Activated T-helper 17 cell treated with anti-CD3 and anti-CD28 coated beads, Interleukin-2, amount 50 U/mL, for 72 hours (primary cell): Measurements from ENCODE around the gene CREBBP. TPM values are rescaled to one million over a fixed set of nuclear protein-coding genes. Genes with fewer than 3 reads are reported as not detected.
A peak's percentile ranks its signal among the peaks of the same experiment; 100 is the strongest.

Experiments
- ATAC-seq: fragments of 150-1000 bp; cut with Tn5 transposase; replicated peaks from 2 replicates; pipeline ENCODE4 v1.10.0; 2021; ENCODE audit warnings: mild to moderate bottlenecking, moderate library complexity
- H3K27ac Mint-ChIP-seq: one replicate; pipeline ENCODE4 v1.8.0; 2022; ENCODE audit warnings: mixed read lengths
- H3K27me3 Mint-ChIP-seq: one replicate; pipeline ENCODE4 v1.8.0; 2022; ENCODE audit warnings: mixed read lengths
- H3K36me3 Mint-ChIP-seq: one replicate; pipeline ENCODE4 v1.8.0; 2022; ENCODE audit warnings: low read depth, mild to moderate bottlenecking, mixed read lengths
- H3K4me1 Mint-ChIP-seq: one replicate; pipeline ENCODE4 v1.8.0; 2022; ENCODE audit warnings: mixed read lengths
- H3K4me3 Mint-ChIP-seq: one replicate; pipeline ENCODE4 v1.8.0; 2022; ENCODE audit warnings: mild to moderate bottlenecking, mixed read lengths
- H3K9me3 Mint-ChIP-seq: one replicate; pipeline ENCODE4 v1.8.0; 2022; ENCODE audit warnings: mixed read lengths
- total RNA-seq, 2 donors: library from RNA; stranded (reverse); gene quantifications; one replicate each; pipeline ENCODE4 v1.2.3, GENCODE V29; 2022

The CREBBP gene
- total RNA-seq, 2 donors from 2014 or later: 55.7 to 58.2 TPM

GRCh38 chr16:3752984-3753383, 127.5 kb downstream of the CREBBP start:
- Mint-ChIP-seq H3K36me3 (peaks cover 94% of the 10 kb centered on the region), H3K9me3 (no peaks in the 10 kb centered on the region), H3K4me1 (peaks cover 21% of the 10 kb centered on the region), H3K27me3 (no peaks in the 10 kb centered on the region), H3K4me3 (no peak overlapping the region), H3K27ac (peak overlapping the region; percentile 43)
- no peak for ATAC-seq

- Mint-ChIP-seq H3K36me3 (peaks cover 94% of the 10 kb centered on the region), H3K27me3 (no peaks in the 10 kb centered on the region), H3K4me3 (no peak overlapping the region), H3K27ac (peak overlapping the region; percentile 58), H3K9me3 (no peaks in the 10 kb centered on the region), H3K4me1 (peaks cover 21% of the 10 kb centered on the region)
- no peak for ATAC-seq
Measured at GRCh38 chr16:3751878-3752277, 128.6 kb downstream of the CREBBP start.

GRCh38 chr16:3748307-3748706, 132.2 kb downstream of the CREBBP start:
- Mint-ChIP-seq H3K27me3 (no peaks in the 10 kb centered on the region), H3K27ac (no peak overlapping the region), H3K4me3 (no peak overlapping the region), H3K4me1 (peaks cover 21% of the 10 kb centered on the region), H3K9me3 (no peaks in the 10 kb centered on the region), H3K36me3 (peaks cover 94% of the 10 kb centered on the region)
- no peak for ATAC-seq

- peaks cover 99% of the 10 kb centered on the region for H3K36me3 Mint-ChIP-seq
Measured at GRCh38 chr16:3745751-3746355, 134.7 kb downstream of the CREBBP start.

GRCh38 chr16:3744018-3744417, 136.5 kb downstream of the CREBBP start:
- no peak overlapping the region for H3K27ac Mint-ChIP-seq
- no peak for ATAC-seq
- no peaks in the 10 kb centered on the region for H3K4me1 Mint-ChIP-seq
- H3K36me3 Mint-ChIP-seq: peaks cover 99% of the 10 kb centered on the region
- no peak overlapping the region for H3K4me3 Mint-ChIP-seq
- H3K9me3 Mint-ChIP-seq: no peaks in the 10 kb centered on the region
- no peaks in the 10 kb centered on the region for H3K27me3 Mint-ChIP-seq

More at GRCh38 chr16:3745751-3746355, 134.7 kb downstream of the CREBBP start:
- H3K4me1 Mint-ChIP-seq: peaks cover 9% of the 10 kb centered on the region
- H3K9me3 Mint-ChIP-seq: no peaks in the 10 kb centered on the region
- H3K27ac Mint-ChIP-seq: no peak overlapping the region
- no peaks in the 10 kb centered on the region for H3K27me3 Mint-ChIP-seq
- ATAC-seq: no peak
- H3K4me3 Mint-ChIP-seq: no peak overlapping the region

GRCh38 chr16:3740934-3741333, 139.6 kb downstream of the CREBBP start:
- Mint-ChIP-seq H3K4me1 (no peaks in the 10 kb centered on the region), H3K4me3 (no peak overlapping the region), H3K9me3 (no peaks in the 10 kb centered on the region), H3K36me3 (peaks cover 99% of the 10 kb centered on the region), H3K27ac (no peak overlapping the region), H3K27me3 (no peaks in the 10 kb centered on the region)
- no peak for ATAC-seq

- no peak for ATAC-seq
- Mint-ChIP-seq H3K36me3 (peaks cover 99% of the 10 kb centered on the region), H3K4me3 (no peak overlapping the region), H3K27me3 (no peaks in the 10 kb centered on the region), H3K9me3 (no peaks in the 10 kb centered on the region), H3K4me1 (no peaks in the 10 kb centered on the region), H3K27ac (no peak overlapping the region)
Measured at GRCh38 chr16:3740186-3740585, 140.3 kb downstream of the CREBBP start.

- Mint-ChIP-seq H3K36me3 (peaks cover 99% of the 10 kb centered on the region), H3K27me3 (no peaks in the 10 kb centered on the region), H3K4me1 (no peaks in the 10 kb centered on the region), H3K9me3 (no peaks in the 10 kb centered on the region), H3K27ac (peak overlapping the region; percentile 61), H3K4me3 (no peak overlapping the region)
- no peak for ATAC-seq
Measured at GRCh38 chr16:3739636-3740035, 140.9 kb downstream of the CREBBP start.

- peaks cover 97% of the 10 kb centered on the region for H3K36me3 Mint-ChIP-seq
- no peaks in the 10 kb centered on the region for H3K27me3 Mint-ChIP-seq
- H3K27ac Mint-ChIP-seq: peak overlapping the region; percentile 62
- H3K4me3 Mint-ChIP-seq: no peak overlapping the region
- H3K4me1 Mint-ChIP-seq: no peaks in the 10 kb centered on the region
- H3K9me3 Mint-ChIP-seq: no peaks in the 10 kb centered on the region
- no peak for ATAC-seq
Measured at GRCh38 chr16:3738541-3738940, 142.0 kb downstream of the CREBBP start.

GRCh38 chr16:3738128-3738527, 142.4 kb downstream of the CREBBP start:
- ATAC-seq: no peak
- Mint-ChIP-seq H3K4me1 (no peaks in the 10 kb centered on the region), H3K9me3 (no peaks in the 10 kb centered on the region), H3K27ac (peak overlapping the region; percentile 62), H3K4me3 (no peak overlapping the region), H3K27me3 (no peaks in the 10 kb centered on the region), H3K36me3 (peaks cover 96% of the 10 kb centered on the region)

GRCh38 chr16:3737181-3737580, 143.3 kb downstream of the CREBBP start:
- peaks cover 96% of the 10 kb centered on the region for H3K36me3 Mint-ChIP-seq
- no peaks in the 10 kb centered on the region for H3K9me3 Mint-ChIP-seq

GRCh38 chr16:3736116-3736515, 144.4 kb downstream of the CREBBP start:
- H3K4me1 Mint-ChIP-seq: no peaks in the 10 kb centered on the region
- peak overlapping the region; percentile 64 for H3K27ac Mint-ChIP-seq
- H3K36me3 Mint-ChIP-seq: peaks cover 96% of the 10 kb centered on the region

More at GRCh38 chr16:3737181-3737580, 143.3 kb downstream of the CREBBP start:
- ATAC-seq: no peak
- Mint-ChIP-seq H3K27ac (no peak overlapping the region), H3K27me3 (no peaks in the 10 kb centered on the region), H3K4me1 (no peaks in the 10 kb centered on the region), H3K4me3 (no peak overlapping the region)

GRCh38 chr16:3735541-3735940, 145.0 kb downstream of the CREBBP start:
- peak overlapping the region; percentile 64 for H3K27ac Mint-ChIP-seq

More at GRCh38 chr16:3736116-3736515, 144.4 kb downstream of the CREBBP start:
- no peaks in the 10 kb centered on the region for H3K9me3 Mint-ChIP-seq
- H3K27me3 Mint-ChIP-seq: no peaks in the 10 kb centered on the region
- ATAC-seq: no peak
- no peak overlapping the region for H3K4me3 Mint-ChIP-seq

GRCh38 chr16:3734758-3735221, 145.7 kb downstream of the CREBBP start:
- ATAC-seq: no peak
- Mint-ChIP-seq H3K4me1 (peaks cover 3% of the 10 kb centered on the region), H3K4me3 (no peak overlapping the region), H3K9me3 (no peaks in the 10 kb centered on the region), H3K27ac (no peak overlapping the region), H3K27me3 (no peaks in the 10 kb centered on the region), H3K36me3 (peaks cover 97% of the 10 kb centered on the region)

More at GRCh38 chr16:3735541-3735940, 145.0 kb downstream of the CREBBP start:
- no peak overlapping the region for H3K4me3 Mint-ChIP-seq
- H3K9me3 Mint-ChIP-seq: no peaks in the 10 kb centered on the region
- H3K4me1 Mint-ChIP-seq: peaks cover under 1% of the 10 kb centered on the region
- no peaks in the 10 kb centered on the region for H3K27me3 Mint-ChIP-seq
- H3K36me3 Mint-ChIP-seq: peaks cover 96% of the 10 kb centered on the region
- no peak for ATAC-seq

GRCh38 chr16:3734084-3734757, 146.3 kb downstream of the CREBBP start:
- Mint-ChIP-seq H3K27ac (no peak overlapping the region), H3K4me1 (peaks cover 3% of the 10 kb centered on the region), H3K27me3 (no peaks in the 10 kb centered on the region), H3K36me3 (peaks cover 97% of the 10 kb centered on the region), H3K9me3 (no peaks in the 10 kb centered on the region), H3K4me3 (no peak overlapping the region)
- no peak for ATAC-seq
